ENCODE results near the gene PHF19. TPM values are rescaled to one million over a fixed set of nuclear protein-coding genes. Genes with fewer than 3 reads are reported as not detected.

Gene PHF19
- total and polyA plus RNA-seq, 2 experiments from 2014 or later: 16.8 to 31.0 TPM

GRCh38 chr9:120899490-120900068 is 22.6 kb upstream of the PHF19 start:
- no peak for TF ChIP-seq CREB1 (CRISPR knock-in tag; IDR thresholded peaks at IDR 0.05; ENCODE audit: low read depth)
- no peak for TF ChIP-seq EZH2 (IDR thresholded peaks at IDR 0.05; ENCODE audit: low read depth, unreplicated experiment)

GRCh38 chr9:120898396-120898795 is 21.4 kb upstream of the PHF19 start:
- no peak overlapping the region for H3K27ac Mint-ChIP-seq
- H3K4me3 ChIP-seq: no peak overlapping the region
- no peak overlapping the region for H3K4me2 ChIP-seq
- peaks cover 18% of the 10 kb centered on the region for H3K27me3 Mint-ChIP-seq (ENCODE audit: insufficient read depth, low read depth, poor library complexity)
- H4K20me1 ChIP-seq (replicated peaks; ENCODE audit: insufficient read depth): no peaks in the 10 kb centered on the region
- H3K27ac ChIP-seq (ENCODE audit: low read depth): no peak overlapping the region
- no peaks in the 10 kb centered on the region for H3K36me3 ChIP-seq (ENCODE audit: insufficient read depth)
- H3K36me3 Mint-ChIP-seq (ENCODE audit: low read depth): no peaks in the 10 kb centered on the region
- 0 out of 2 replicates have a peak, but pooled peaks cover 3% of the 10 kb centered on the region for H3K4me1 ChIP-seq (ENCODE audit: insufficient read depth)
- no peaks in the 10 kb centered on the region for H3K9me2 ChIP-seq (ENCODE audit: insufficient read depth)
- H3K4me1 Mint-ChIP-seq: peaks cover 9% of the 10 kb centered on the region; the same call in 2 of the 3 replicates
- DNase-seq (ENCODE audit: low spot score) (no peak), ATAC-seq (no peak)
- no peak overlapping the region for H2AFZ ChIP-seq
- peaks cover 8% of the 10 kb centered on the region; the same call in 1 of the 2 replicates for H3F3A ChIP-seq (replicated peaks; ENCODE audit: low read depth)
- H3K4me3 Mint-ChIP-seq: no peak overlapping the region
- H3K27me3 ChIP-seq (ENCODE audit: insufficient read depth): peaks cover 19% of the 10 kb centered on the region
- H3K79me2 ChIP-seq (replicated peaks; ENCODE audit: insufficient read depth): no peaks in the 10 kb centered on the region
- H3K9me3 Mint-ChIP-seq: no peaks in the 10 kb centered on the region
- TF ChIP-seq, protein P1, sequence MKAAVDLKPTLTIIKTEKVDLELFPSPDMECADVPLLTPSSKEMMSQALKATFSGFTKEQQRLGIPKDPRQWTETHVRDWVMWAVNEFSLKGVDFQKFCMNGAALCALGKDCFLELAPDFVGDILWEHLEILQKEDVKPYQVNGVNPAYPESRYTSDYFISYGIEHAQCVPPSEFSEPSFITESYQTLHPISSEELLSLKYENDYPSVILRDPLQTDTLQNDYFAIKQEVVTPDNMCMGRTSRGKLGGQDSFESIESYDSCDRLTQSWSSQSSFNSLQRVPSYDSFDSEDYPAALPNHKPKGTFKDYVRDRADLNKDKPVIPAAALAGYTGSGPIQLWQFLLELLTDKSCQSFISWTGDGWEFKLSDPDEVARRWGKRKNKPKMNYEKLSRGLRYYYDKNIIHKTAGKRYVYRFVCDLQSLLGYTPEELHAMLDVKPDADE (IDR thresholded peaks at IDR 0.05): no peak
- TF ChIP-seq EZH2 (IDR thresholded peaks at IDR 0.05; ENCODE audit: low read depth, unreplicated experiment) (no peak), NANOG (IDR thresholded peaks at IDR 0.05; ENCODE audit: borderline replicate concordance) (no peak), STAT1 (IDR thresholded peaks at IDR 0.05; ENCODE audit: unreplicated experiment) (no peak), JUNB (IDR thresholded peaks at IDR 0.05; ENCODE audit: unreplicated experiment) (no peak), ZNF114 (CRISPR knock-in tag; IDR thresholded peaks at IDR 0.05) (no peak), CREB1 (CRISPR knock-in tag; IDR thresholded peaks at IDR 0.05; ENCODE audit: low read depth) (no peak), EZH2phosphoT487 (IDR thresholded peaks at IDR 0.05; ENCODE audit: unreplicated experiment) (no peak), POLR2AphosphoS5 (IDR thresholded peaks at IDR 0.05; ENCODE audit: low read depth) (no peak), REST (IDR thresholded peaks at IDR 0.05; ENCODE audit: unreplicated experiment) (no peak)
- TF ChIP-seq, protein P2, sequence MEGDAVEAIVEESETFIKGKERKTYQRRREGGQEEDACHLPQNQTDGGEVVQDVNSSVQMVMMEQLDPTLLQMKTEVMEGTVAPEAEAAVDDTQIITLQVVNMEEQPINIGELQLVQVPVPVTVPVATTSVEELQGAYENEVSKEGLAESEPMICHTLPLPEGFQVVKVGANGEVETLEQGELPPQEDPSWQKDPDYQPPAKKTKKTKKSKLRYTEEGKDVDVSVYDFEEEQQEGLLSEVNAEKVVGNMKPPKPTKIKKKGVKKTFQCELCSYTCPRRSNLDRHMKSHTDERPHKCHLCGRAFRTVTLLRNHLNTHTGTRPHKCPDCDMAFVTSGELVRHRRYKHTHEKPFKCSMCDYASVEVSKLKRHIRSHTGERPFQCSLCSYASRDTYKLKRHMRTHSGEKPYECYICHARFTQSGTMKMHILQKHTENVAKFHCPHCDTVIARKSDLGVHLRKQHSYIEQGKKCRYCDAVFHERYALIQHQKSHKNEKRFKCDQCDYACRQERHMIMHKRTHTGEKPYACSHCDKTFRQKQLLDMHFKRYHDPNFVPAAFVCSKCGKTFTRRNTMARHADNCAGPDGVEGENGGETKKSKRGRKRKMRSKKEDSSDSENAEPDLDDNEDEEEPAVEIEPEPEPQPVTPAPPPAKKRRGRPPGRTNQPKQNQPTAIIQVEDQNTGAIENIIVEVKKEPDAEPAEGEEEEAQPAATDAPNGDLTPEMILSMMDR (conservative IDR thresholded peaks at IDR 0.05; ENCODE audit: low read depth in 2 of 2): no peak

More at GRCh38 chr9:120899490-120900068, 22.6 kb upstream of the PHF19 start:
- no peaks in the 10 kb centered on the region for H4K20me1 ChIP-seq (replicated peaks; ENCODE audit: insufficient read depth)
- no peak overlapping the region for H3K4me3 ChIP-seq
- H3K9me2 ChIP-seq (ENCODE audit: insufficient read depth): no peaks in the 10 kb centered on the region
- Mint-ChIP-seq H3K27ac (no peak overlapping the region), H3K9me3 (no peaks in the 10 kb centered on the region), H3K4me3 (no peak overlapping the region), H3K4me1 (peaks cover 10% of the 10 kb centered on the region; the same call in 2 of the 3 replicates), H3K27me3 (ENCODE audit: insufficient read depth, low read depth, poor library complexity) (peaks cover 17% of the 10 kb centered on the region), H3K36me3 (ENCODE audit: low read depth) (no peaks in the 10 kb centered on the region)
- no peaks in the 10 kb centered on the region for H3K36me3 ChIP-seq (ENCODE audit: insufficient read depth)
- H3K79me2 ChIP-seq (replicated peaks; ENCODE audit: insufficient read depth): no peaks in the 10 kb centered on the region
- H3F3A ChIP-seq (replicated peaks; ENCODE audit: low read depth): no peaks in the 10 kb centered on the region; the same call in 1 of the 2 replicates
- no peak for ATAC-seq
- H2AFZ ChIP-seq: no peak overlapping the region
- no peak overlapping the region for H3K4me2 ChIP-seq
- 0 out of 2 replicates have a peak, but pooled peaks cover 3% of the 10 kb centered on the region for H3K4me1 ChIP-seq (ENCODE audit: insufficient read depth)
- DNase-seq (ENCODE audit: low spot score): no peak
- peaks cover 9% of the 10 kb centered on the region for H3K27me3 ChIP-seq (ENCODE audit: insufficient read depth)
- H3K27ac ChIP-seq (ENCODE audit: low read depth): no peak overlapping the region

Measured in GM23338 (cell line).